PC-9 (cell line): ENCODE results near the gene SLC4A9. TPM values are rescaled to one million over a fixed set of nuclear protein-coding genes. Genes with fewer than 3 reads are reported as not detected.

Experiments
- BruUV-seq: library from RNA; stranded (reverse); fragments of 400-500 nt; replicated peaks from 2 replicates; lab custom pipeline; 2021; lab: Mats Ljungman, UMichigan
- CTCF ChIA-PET: fragments of 300-600 bp; sonication (Branson Sonifier 250); formaldehyde crosslinking; loops from one replicate; lab custom pipeline; 2022; ENCODE audit warnings: antibody characterized with exemption; lab: Charles Lee
- POLR2A ChIA-PET: fragments of 300-600 bp; sonication (Branson Sonifier 250); formaldehyde crosslinking; loops from one replicate; lab custom pipeline; 2022; ENCODE audit warnings: antibody characterized with exemption; ENCODE audit not compliant: unreplicated experiment; lab: Charles Lee
- DNase-seq, 2 experiments: peaks; one replicate each; pipeline versions ENCODE4 v3.0.0 to v3.0.0-alpha.2; 2015 to 2022; ENCODE audit warnings: mixed read lengths in 1 of 2
- H2AFZ ChIP-seq: fragments of 200-600 bp; sonication (generic); 2 replicates; pipeline ENCODE4 v1.8.1; 2017; ENCODE audit warnings: antibody characterized with exemption
- H3F3A ChIP-seq: fragments of 200-600 bp; sonication (generic); 2 replicates; pipeline ENCODE4 v1.8.1; 2017; ENCODE audit warnings: antibody characterized with exemption, mild to moderate bottlenecking, low read depth; ENCODE audit not compliant: insufficient read depth
- H3K27ac ChIP-seq: fragments of 200-600 bp; sonication (generic); 2 replicates; pipeline ENCODE4 v1.6.1; 2016; ENCODE audit warnings: mixed run types
- H3K27me3 ChIP-seq: fragments of 200-600 bp; sonication (generic); 2 replicates; pipeline ENCODE4 v1.6.1; 2016; ENCODE audit warnings: low read depth, mixed run types; ENCODE audit not compliant: insufficient read depth
- H3K36me3 ChIP-seq: fragments of 200-600 bp; sonication (generic); 2 replicates; pipeline ENCODE4 v1.6.1; 2016; ENCODE audit warnings: low read depth, mixed run types
- H3K4me1 ChIP-seq: fragments of 200-600 bp; sonication (generic); replicated peaks from 2 replicates; pipeline ENCODE4 v1.6.1; 2016; ENCODE audit warnings: mixed run types; ENCODE audit not compliant: insufficient read depth
- H3K4me2 ChIP-seq: fragments of 200-600 bp; sonication (generic); 2 replicates; pipeline ENCODE4 v1.6.1; 2017; ENCODE audit warnings: mixed run types
- H3K4me3 ChIP-seq: fragments of 200-600 bp; sonication (generic); 2 replicates; pipeline ENCODE4 v1.6.1; 2016; ENCODE audit warnings: mixed run types
- H3K79me2 ChIP-seq: fragments of 200-600 bp; sonication (generic); 2 replicates; pipeline ENCODE4 v1.6.1; 2017; ENCODE audit warnings: low read depth, mixed run types
- H3K9me2 ChIP-seq: fragments of 200-600 bp; sonication (generic); 2 replicates; pipeline ENCODE4 v1.8.1; 2017; ENCODE audit warnings: mild to moderate bottlenecking; ENCODE audit not compliant: insufficient read depth
- H3K9me3 ChIP-seq: fragments of 200-600 bp; sonication (generic); 2 replicates; pipeline ENCODE4 v1.8.1; 2016; ENCODE audit warnings: low read depth; ENCODE audit not compliant: insufficient read depth
- H4K20me1 ChIP-seq: fragments of 200-600 bp; sonication (generic); 2 replicates; pipeline ENCODE4 v1.8.1; 2017; ENCODE audit not compliant: insufficient read depth
- EZH2 ChIP-seq: fragments of 200-600 bp; sonication (generic); IDR thresholded peaks from 2 replicates; pipeline ENCODE4 v1.8.0; 2017; ENCODE audit warnings: antibody characterized with exemption, low read depth
- intact Hi-C: fragments of 100-400 bp; cut with micrococcal nuclease; formaldehyde crosslinking; loops from one replicate; pipeline ENCODE4 v1.10.0; 2022; ENCODE audit not compliant: unreplicated experiment
- total RNA-seq: library from RNA; stranded (reverse); gene quantifications from 2 replicates; pipeline ENCODE4 v1.2.3, GENCODE V29; 2021
- TF ChIP-seq, protein P1 (sequence below): fragments of 200-600 bp; sonication (generic); conservative IDR thresholded peaks from 2 replicates; pipeline ENCODE4 v1.6.1; 2017; ENCODE audit warnings: mixed run types, antibody characterized with exemption, mild to moderate bottlenecking, moderate library complexity

The SLC4A9 gene
- total RNA-seq, 1 experiment from 2014 or later = 0.20 TPM

DNA sequence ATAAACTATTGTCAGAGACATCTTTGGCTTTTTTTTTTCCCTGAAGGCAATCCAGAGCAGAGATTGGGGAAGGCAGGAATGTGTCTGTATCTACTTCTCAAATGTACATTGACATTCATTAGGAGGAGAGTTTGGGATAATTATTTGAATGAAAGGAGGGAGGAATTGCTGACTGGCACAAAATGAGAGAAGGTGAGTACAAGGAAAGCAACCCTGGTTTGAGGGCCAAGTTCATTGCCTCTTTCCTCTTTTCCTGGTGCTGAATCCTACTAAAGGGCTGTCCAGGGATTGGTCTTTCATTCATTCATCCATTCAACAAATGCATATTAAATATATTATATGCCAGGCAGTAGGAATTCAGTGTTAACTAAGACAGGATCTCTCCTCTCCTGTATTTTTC, 22.9 kb downstream of the SLC4A9 start:
- DNase-seq = no peak
- ChIA-PET POLR2A (interaction anchor here (0.6 kb wide), 1 partner anchor 278 kb away, joined by 3 read pairs; no protein-coding TSS in a partner anchor), CTCF (no interaction called here)
- TF ChIP-seq, protein P1, sequence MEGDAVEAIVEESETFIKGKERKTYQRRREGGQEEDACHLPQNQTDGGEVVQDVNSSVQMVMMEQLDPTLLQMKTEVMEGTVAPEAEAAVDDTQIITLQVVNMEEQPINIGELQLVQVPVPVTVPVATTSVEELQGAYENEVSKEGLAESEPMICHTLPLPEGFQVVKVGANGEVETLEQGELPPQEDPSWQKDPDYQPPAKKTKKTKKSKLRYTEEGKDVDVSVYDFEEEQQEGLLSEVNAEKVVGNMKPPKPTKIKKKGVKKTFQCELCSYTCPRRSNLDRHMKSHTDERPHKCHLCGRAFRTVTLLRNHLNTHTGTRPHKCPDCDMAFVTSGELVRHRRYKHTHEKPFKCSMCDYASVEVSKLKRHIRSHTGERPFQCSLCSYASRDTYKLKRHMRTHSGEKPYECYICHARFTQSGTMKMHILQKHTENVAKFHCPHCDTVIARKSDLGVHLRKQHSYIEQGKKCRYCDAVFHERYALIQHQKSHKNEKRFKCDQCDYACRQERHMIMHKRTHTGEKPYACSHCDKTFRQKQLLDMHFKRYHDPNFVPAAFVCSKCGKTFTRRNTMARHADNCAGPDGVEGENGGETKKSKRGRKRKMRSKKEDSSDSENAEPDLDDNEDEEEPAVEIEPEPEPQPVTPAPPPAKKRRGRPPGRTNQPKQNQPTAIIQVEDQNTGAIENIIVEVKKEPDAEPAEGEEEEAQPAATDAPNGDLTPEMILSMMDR = no peak
- no peak for TF ChIP-seq EZH2
- Histone ChIP-seq H3K79me2 (no peaks in the 10 kb centered on the region), H3F3A (no peaks in the 10 kb centered on the region), H3K27ac (no peak overlapping the region), H2AFZ (no peak overlapping the region), H3K4me3 (no peak overlapping the region), H3K9me3 (no peaks in the 10 kb centered on the region), H4K20me1 (no peaks in the 10 kb centered on the region), H3K4me1 (no peaks in the 10 kb centered on the region), H3K4me2 (no peak overlapping the region), H3K27me3 (no peaks in the 10 kb centered on the region), H3K36me3 (no peaks in the 10 kb centered on the region), H3K9me2 (no peaks in the 10 kb centered on the region)
- intact Hi-C loops = no loop called here
- BruUV-seq = no TSS peak

DNA sequence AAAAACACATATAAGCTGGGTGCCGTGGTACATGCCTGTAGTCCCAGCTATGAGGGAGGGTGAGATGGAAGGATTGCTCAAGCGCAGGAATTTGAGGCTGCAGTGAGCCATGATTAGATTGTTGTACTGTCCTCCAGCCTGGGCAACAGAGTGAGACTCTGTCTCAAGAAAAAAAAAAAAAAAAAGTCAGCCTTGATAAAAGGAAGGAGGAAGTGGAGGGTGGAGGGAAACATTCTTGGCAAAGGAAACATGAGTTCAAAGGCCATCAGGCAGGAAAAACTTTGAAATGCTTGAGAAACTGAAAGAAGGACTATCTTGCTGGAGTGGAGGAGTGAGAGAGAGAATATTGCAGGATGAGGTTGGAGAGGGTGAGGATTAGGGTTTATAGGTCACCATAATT, 23.3 kb downstream of the SLC4A9 start:
- TF ChIP-seq EZH2 = no peak
- TF ChIP-seq, protein P1 = no peak
- Histone ChIP-seq H3K9me2 (no peaks in the 10 kb centered on the region), H3K36me3 (no peaks in the 10 kb centered on the region), H2AFZ (no peak overlapping the region), H4K20me1 (no peaks in the 10 kb centered on the region), H3K4me3 (no peak overlapping the region), H3K4me2 (no peak overlapping the region), H3K4me1 (no peaks in the 10 kb centered on the region), H3K9me3 (no peaks in the 10 kb centered on the region), H3K27me3 (no peaks in the 10 kb centered on the region), H3F3A (no peaks in the 10 kb centered on the region), H3K27ac (no peak overlapping the region), H3K79me2 (no peaks in the 10 kb centered on the region)
- no TSS peak for BruUV-seq
- intact Hi-C loops = no loop called here
- CTCF ChIA-PET = no interaction called here
- DNase-seq = no peak
- POLR2A ChIA-PET = interaction anchor here (0.6 kb wide), 1 partner anchor 278 kb away, joined by 3 read pairs; no protein-coding TSS in a partner anchor

GRCh38 chr5:140388052-140388451, 28.1 kb downstream of the SLC4A9 start:
- Histone ChIP-seq H3K27me3 (no peaks in the 10 kb centered on the region), H3K79me2 (no peaks in the 10 kb centered on the region), H3K36me3 (no peaks in the 10 kb centered on the region), H4K20me1 (no peaks in the 10 kb centered on the region), H3K27ac (no peak overlapping the region), H3K4me3 (no peak overlapping the region), H3K9me2 (no peaks in the 10 kb centered on the region), H3K4me1 (no peaks in the 10 kb centered on the region), H3K9me3 (no peaks in the 10 kb centered on the region), H3F3A (no peaks in the 10 kb centered on the region; the same call in 1 of the 2 replicates), H3K4me2 (no peak overlapping the region), H2AFZ (no peak overlapping the region)
- no peak for DNase-seq
- TF ChIP-seq, protein P1 = no peak
- no peak for TF ChIP-seq EZH2
- no TSS peak for BruUV-seq
- CTCF ChIA-PET = no interaction called here
- intact Hi-C loops = no loop called here
- POLR2A ChIA-PET = no interaction called here
